Stimulated activated CD4-positive, alpha-beta T cell treated with anti-CD3 and anti-CD28 coated beads, TNF-alpha, amount 100 ng/mL, for 4 hours (primary cell): ENCODE measurements around the gene PSMG4.

Experiments
- DNase-seq, 3 experiments: peaks; one replicate each; pipeline ENCODE4 v3.0.0-alpha.2; 2020; ENCODE audit warnings: low read depth in 3 of 3

PSMG4 gene

DNA sequence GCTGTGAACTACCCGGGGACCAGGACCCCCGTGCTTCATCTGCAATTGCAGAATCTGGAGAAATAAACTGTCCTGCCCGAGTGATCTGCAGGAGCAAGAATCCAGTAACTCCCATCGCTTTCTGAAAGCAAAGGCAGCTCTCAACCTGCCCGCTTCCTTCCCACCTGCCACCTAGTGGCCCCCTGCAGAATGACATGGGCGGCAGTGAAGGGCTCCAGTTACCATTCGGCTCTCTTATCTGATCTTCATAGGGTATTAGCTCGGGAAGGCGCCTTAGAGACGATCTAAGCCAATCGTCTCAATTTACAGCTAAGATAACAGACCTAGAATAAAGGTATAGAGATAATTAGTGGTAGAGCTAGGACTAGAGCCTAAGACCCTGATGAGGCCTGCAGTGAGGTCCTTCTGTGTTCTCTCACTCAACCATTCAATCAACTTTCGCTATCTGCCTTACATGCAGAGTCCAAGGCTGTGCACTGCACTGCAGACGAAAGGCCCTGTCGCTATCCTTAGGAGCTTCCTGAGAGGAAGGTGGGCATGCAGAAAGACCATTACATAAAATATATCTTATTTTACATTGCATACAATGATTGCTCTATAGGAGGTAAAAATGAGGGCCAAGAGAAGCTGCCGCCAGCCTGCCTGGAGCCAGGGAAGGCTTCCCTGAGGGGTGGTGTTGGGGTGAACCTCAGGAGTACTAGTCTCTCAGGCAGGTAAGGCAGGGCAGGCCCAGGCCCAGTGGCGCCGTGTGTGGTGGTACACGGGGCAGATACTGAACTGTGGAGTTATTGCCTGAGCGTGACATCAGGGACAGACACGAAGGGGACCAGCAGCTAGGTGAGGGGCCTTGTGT, 7.1 kb upstream of the PSMG4 start:
- DNase-seq: peak; percentile 65 to 70 (median 68)

DNA sequence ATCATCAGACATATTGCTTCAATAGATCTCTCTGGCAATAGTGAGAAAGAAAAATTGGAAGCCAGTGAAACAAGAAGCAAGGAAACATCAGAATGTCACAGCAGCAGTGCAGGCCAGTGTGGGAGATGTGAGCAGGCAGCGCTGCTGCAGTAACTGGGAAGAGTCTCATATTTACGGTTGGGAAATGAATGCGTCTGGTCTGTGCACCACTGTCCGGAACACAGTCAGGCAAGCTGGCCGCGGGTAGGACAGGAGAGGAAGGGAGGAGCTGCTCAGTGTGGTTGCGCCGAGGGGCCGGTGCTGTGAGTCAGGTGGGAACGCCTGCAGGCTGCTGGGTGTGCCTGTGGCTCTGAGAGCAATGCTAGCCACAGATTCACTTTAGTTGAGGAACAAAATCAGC, 6.4 kb upstream of the PSMG4 start:
- DNase-seq: no peak

DNA sequence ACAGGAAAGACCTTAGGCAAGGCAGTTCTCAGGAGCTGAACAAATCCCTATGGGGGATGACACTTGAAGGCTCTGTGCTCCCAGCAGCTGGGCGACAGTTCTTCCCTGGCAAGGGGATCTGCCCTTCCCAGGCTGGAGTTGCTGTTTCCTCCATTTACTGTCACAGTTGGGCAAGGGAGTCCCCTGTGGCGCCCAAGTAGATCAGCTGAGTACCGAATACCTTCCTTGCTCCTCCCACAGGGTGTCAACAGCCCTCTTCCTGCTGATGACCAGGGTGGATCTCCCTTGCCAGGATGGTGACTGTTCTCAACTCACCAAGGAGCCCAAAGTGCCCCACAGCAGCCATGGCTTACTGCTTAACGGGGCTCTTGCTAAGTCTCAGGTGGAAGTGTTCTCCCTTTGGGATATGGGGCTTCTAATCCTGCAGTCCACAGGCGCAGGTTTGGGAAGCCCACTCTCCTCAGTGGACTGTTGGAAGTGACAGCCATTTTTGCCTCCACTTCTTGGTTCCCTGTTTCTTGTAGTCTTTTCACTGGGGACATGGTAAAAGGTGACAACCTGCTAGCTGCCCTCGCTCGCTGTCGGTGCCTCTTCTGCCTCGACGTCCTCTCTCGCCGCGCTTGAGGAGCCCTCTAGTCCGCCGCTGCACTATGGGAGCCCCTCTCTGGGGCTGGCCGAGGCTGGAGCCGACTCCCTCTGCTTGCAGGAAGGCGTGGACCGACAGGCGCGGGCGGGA, 5.7 kb upstream of the PSMG4 start:
- DNase-seq: no peak

DNA sequence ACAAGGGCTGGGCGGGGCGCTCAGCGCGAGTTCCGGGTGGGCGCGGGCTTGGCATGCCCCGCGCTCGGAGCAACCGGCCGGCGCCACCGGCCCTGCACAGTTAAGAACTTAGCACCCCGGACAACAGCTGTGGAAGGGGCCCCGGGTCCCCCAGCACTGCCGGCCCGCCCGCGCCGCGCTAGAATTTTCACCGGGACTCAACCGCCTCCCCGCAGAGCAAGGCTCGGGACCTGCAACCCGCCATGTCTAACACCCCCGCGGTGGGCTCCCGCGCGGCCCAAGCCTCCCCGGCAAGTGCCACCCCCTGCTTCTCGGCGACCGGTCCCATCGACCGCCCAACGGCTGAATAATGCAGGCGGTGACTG, 5.2 kb upstream of the PSMG4 start:
- DNase-seq: no peak

DNA sequence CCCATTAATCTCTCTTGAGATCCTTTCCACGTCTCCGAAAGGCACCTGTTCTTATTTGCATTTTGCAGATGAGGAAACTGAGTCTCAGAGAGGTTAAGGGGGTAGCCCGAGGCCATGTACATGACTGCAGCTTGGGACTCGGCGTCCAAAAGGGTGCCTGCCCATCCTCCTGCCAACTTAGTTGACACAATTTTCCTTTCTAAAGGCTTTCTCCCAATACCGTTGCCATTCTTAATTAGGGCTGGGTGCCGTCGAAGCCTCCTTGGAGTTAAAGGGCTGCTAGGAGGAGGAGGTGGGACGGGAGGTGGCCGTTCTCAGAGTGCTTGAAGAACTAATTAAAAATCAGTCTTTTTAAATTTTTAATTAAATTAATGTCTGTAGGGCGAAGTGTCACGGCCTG, 546 bp upstream of the PSMG4 start:
- DNase-seq: no peak

DNA sequence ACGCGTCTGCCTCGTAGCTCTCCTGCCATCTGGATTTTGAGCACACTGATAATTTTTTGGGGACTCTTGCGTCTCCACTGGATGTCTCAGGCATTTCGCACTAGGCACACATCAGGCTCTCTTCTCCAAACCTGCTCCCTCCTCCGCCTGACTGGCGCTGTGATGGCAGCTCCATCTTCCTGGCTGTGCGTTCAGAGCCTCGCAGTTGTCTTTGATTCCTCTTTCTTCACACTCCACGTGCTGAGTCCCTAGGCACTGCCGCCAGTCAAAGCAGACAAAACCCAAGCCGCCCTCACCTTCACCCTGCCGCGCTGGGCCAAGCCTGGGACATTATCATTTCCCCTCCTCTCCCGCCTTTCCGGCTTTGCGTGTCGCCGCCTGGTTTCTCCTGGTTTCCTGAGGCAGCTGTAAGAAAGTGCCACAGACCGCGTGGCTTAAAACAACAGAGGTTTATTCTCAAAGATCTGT, 778 bp downstream of the PSMG4 start:
- peak in 1 of 3 experiments; percentile 13 for DNase-seq

DNA sequence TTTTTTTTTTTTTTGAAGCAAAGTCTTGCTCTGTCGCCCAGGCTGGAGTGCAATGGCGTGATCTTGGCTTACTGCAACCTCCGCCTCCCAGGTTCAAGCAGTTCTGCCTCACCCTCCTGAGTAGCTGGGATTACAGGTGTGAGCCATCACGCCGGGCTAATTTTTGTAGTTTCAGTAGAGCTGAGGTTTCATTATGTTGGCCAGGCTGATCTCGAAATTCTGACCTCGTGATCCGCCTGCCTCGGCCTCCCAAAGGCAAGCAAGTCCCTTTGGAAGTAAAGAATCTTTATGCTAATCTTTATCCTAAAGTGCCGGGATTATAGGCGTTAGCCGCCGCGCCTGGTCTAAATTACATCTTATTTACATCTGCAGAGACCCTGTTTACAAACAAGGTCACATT, 1.5 kb downstream of the PSMG4 start:
- DNase-seq: no peak

DNA sequence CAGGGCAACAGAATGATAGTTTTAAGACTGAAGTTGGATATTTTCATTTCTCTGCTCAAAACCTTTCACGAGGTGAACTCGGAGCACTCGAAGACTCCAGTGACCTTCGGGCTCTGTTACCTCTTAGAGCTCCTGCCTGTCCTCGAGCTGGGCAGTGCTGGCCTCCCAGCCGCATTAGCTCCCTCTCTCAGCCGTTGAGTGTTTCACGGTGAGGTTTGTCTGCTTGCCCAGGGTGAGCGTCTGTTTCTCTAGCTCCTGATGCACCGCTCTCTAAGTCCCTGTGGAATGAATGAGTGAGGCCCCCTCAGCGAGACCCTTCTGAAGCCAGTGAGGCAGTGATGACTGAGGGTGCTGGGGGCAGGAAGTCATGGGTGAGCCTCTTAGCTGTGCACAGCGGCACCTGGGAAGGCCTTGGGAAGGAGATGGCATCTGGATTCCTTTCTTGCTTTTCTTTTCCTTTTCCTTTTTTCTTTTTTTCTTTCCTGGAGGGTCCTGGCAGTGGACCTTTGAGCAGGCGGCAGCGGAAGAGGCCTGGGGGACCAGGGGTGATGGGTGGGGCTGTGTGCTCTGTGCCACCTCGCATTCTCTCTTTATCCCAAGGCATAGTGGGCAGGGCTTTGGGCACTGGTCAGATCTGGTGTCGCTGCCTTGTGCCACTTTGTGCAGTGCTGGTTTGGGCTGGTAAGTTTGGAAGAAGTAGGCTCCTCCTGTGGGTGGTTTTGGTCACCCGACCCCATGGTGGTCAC, 2.2 kb downstream of the PSMG4 start:
- no peak for DNase-seq

DNA sequence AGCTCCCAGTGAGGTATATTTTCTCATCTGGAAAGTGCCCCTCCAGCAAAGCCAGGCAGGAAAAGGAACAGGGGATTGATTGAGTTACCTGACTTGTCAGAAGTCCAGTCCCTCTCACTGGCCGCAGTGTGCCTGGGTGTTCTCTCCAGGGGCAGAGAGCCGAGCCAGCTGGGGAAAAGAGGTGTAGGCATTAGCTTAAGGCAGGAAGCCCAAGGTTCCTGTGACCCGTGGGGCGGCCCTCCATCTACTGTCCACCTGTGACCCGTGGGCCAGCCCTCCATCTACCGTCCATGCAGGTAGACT, 2.7 kb downstream of the PSMG4 start:
- DNase-seq: no peak

DNA sequence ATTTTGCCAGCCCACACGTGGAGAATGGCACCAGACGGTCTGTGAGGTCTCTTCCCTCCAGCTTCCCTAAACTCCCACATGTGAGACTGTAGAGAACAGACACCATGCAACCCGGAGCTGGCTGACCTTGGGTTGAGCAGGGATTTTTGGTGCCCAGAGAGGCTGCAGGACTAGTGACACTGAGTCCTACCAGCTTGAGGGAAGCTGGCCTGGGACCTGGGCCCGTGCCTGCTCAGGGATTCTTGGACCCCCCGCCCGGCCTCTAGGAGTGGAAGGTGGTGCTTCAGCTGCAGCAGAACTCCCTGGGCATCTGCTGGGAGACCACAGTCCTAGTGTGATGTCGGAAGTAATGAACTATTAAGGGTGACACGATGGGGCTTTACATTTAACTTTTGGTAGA, 3.2 kb downstream of the PSMG4 start:
- DNase-seq: no peak

DNA sequence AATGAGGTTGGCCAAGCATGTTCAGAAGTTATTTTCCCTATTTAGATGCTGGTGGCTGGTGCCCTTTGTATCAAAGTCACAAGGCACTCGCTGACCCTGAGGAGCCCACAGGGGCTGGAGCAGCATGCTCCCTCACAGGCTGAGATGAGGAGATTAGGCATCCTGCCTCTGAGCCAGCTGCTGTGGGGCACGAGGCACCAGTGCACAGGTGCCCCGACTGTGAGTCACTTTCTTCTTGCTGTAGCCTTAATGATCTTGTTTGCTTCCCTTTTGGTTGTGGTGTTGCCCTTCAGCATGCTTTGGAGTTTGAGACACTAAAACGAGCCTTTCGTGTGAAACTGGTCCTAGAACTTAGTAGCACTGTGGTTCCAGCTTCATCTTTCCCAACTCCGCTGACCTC, 4.3 kb downstream of the PSMG4 start:
- DNase-seq: no peak

DNA sequence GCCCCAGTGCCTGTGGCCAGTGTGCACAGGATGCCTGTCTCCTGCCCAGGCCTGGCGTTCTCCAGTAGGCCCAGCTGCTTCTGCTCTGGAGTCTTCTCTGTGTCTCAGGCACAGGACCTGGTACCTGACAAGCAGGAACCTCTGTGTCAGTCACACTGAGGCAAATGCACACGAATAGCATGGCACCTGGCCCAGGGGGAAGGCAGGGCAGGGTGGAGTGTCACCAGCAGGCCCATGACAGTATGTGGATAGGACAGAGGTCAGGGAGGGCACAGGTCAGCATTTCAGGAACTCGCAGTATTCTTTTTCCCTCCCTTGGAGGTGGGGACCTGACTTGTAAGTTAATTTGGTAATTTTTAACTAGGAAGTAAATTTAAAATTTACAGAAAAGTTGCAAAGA, 5.6 kb downstream of the PSMG4 start:
- DNase-seq: no peak

DNA sequence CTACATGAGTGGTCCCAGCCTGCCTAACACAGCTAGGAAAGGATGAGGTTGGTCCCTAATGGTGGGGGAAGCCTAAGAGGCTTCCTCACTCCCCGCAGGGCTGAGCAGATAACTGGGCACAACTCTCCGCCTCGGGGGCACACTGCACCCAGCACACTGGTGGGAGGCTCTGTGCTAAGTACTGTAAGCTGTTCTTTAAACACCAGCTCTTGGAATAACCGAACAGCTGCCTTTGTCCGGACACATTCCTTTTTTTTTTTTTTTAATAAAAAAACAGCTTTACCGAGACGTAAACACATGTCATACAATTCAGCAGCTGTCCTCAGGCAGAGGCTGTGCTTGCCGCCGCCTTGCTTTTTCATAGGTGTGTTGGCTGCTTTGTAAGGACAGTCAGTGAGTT, 6.9 kb downstream of the PSMG4 start:
- DNase-seq: no peak

DNA sequence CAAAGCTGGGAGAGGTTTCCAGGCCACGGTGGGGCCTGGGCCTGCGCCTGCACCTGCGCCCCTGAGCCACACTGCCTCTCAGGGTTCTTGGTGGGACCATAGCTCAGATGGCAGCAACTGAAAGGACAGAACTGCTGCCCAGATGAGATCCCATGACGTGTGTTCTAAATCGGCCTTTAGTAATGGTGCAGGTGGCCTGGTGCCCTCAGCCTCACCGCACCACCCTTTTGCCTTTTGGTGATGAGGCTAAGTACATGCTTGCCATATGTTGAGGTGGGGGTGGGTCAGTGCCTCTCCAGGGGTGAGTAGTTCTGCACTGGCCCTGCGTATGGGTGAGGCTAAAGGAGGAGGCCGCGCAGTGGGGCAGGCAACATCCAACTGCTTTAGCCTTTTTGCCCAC, 7.4 kb downstream of the PSMG4 start:
- no peak for DNase-seq

DNA sequence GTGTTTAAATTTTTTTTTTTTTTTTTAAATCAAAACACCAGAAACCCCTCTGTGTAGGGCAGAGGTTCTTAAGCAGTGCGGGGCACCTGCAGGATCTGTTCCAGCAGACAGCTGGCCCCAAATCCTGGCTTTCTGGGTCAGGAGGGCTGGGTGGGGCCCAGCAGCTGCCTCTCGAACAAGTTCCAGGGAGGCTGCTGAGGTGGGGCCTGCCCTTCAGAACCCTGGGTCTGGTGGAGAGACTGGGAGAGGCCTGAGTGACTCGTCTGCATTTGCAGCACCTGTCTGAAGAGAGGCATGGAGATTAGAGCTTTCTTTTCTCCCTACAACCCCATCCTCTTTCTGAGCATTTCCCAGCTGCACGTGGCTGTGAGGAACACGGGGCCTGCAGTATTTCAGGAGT, 8.4 kb downstream of the PSMG4 start:
- DNase-seq: no peak

DNA sequence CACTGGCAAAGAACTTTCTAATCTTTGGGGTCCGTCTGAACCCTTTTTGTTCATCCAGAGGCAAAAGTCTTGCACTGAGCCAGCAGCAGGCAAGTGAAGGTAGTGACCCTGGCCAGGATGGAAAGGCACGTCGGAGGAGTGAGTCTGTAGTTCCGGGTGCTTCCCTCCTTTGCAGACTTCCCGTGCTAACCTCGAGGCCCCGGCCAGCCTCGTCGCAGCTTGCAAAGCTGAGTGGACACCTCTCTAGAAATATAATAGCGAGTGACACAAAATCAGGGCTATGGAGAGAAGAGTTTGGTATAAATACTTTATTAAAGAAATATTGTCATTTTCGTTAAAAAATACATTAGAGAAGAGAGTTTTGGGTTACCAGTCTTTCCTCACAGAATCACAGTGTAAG, 9.9 kb downstream of the PSMG4 start:
- no peak for DNase-seq

DNA sequence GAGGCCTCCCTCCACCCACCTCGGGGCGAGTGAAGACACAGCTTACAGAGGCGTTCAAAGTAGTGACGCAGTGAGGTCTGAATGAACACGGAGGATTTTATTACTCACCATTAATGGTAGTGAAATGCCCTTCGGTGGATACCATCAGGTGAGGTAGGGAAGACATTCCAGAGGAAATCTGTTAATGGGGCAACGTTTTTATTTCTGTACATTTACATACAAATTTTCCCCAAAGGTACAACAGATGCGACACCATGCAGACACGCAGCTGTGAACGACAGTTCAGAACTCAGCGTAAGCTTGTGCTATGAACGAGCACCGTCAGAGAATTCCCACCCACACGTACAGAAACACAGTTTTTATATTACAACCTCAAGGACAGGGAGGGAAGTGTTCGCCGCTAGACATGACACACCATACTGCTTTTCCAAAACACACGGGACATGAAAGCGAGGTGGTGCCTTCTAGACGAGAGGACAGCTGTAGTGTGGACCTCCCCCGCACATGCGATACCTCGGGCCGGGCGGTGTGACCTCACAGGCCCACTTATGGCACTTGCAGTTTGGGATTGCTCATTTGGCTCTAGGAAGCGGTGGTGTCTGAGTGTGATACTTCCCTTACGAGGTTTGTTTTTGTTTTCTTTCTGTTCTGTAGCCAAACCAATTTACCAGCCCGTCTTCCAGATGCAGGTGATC, 10.7 kb downstream of the PSMG4 start:
- DNase-seq: no peak

DNA sequence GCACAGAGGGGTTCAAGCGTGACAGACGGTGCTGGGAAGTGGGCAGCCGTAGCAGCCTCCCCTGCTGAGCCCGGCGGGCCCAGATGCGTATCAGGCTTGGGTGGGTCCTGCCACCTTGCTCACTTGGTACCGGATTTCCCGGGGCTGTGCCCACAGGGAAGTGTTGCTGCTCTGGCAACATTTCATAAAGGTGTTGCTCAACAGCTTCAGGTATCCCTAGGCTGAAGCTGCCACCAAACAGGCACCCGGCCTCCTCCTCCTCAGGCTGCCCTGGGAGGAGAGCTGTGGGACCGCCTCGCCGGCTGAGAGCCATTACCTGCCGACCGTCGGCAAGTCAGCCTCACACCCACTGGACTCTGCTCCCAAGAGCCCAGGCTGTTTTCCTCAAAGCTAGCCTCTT, 11.5 kb downstream of the PSMG4 start:
- no peak for DNase-seq

DNA sequence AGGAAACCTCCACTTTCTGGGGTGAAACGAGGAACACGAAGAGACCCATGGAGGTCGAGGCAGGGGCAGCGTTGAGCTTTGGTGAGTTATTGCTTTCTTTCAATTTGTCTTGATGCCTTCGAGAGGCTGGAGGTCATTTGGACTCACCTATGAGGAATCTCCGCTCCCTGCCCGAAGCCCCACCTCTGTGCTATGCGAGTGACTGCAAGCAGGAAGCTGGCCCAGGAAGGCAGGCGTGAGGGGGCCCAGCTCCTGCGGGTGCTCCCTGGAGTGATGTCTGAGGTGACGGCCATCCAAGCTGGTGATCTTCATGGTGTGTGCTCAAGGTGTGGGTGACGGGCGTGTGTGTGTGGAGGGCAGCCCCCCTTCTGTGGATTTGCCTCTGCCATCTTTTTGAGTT, 13.0 kb downstream of the PSMG4 start:
- no peak for DNase-seq

DNA sequence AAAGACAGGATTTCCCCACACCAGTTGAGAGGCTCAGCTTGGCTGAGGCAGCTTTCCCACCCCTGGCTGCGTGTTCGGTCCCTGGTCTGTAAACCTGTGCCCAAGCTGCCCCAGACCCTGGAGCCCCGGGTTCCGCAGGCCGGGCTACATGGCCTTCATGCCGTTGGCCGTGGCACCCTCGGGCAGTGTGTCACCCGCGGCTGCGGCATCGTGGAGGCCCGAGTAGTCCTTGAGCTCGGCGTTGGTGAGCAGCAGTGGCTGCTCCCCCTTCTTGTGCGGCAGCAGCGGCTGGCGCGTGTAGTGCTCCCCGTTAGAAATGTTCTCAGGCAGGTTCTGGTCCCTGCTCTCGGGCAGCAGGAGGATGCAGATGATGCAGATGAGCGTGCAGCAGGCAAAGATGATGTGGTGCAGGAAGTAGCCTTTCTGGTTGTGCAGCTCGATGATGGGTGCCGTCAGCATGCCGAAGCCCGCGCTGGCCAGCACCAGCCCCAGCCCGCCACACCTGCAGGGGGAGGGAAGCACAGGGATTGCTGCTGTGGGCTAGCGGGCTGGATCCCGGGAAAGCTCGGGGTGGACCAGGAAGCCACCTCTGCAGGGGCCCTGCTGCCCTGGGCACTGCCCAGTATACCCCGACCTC, 14.3 kb downstream of the PSMG4 start:
- no peak for DNase-seq

DNA sequence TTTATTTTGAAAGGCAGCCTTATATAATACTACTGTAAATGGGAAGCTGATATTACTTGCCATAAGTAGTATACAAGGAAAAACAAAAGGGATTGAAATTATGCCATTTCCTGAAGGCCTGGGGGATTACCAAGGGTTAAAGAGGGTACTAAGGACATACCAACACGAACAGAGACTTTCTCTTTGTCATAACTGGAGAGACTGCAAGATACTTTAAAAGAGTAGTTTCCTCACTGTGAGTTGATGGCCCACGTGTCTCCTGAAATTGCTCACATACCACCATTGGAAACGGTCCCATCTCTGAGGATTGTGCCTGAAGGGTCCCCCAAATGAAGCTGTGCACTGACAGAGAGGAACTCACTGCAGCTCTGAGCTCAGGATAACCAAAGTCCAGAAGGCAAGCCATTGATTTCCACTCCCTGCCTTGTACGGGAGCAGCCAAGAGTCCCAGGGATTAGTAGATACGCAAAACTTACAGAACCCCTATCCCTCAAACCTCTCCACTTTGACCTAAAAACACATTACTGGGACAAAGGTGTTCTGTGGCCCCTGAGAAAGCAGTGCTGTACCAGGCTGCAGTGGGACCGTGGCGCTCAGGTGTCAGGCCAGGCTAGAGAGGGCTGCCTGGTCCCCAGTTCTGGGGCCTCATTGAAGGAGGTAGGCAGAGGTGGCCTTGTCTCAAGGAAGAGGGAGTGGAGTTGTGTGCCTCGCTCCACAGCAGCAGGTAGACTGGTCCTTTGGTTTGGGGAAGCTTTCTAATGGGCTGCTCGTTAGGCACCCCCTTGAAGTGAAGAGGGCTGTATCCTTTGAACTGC, 15.2 kb downstream of the PSMG4 start:
- DNase-seq: no peak
